GM20000 (cell line): ENCODE data around the gene GSG1L.

Experiments used
- DNase-seq: peaks from one replicate; pipeline ENCODE4 v3.0.0; 2012; ENCODE audit warnings: low spot score
- TF ChIP-seq, protein P1 (sequence below): IDR thresholded peaks from 2 replicates; pipeline ENCODE4 v1.5.1; 2012; ENCODE audit warnings: mild to moderate bottlenecking, control low read depth; ENCODE audit errors: extremely low read depth, missing control alignments

The GSG1L gene

DNA sequence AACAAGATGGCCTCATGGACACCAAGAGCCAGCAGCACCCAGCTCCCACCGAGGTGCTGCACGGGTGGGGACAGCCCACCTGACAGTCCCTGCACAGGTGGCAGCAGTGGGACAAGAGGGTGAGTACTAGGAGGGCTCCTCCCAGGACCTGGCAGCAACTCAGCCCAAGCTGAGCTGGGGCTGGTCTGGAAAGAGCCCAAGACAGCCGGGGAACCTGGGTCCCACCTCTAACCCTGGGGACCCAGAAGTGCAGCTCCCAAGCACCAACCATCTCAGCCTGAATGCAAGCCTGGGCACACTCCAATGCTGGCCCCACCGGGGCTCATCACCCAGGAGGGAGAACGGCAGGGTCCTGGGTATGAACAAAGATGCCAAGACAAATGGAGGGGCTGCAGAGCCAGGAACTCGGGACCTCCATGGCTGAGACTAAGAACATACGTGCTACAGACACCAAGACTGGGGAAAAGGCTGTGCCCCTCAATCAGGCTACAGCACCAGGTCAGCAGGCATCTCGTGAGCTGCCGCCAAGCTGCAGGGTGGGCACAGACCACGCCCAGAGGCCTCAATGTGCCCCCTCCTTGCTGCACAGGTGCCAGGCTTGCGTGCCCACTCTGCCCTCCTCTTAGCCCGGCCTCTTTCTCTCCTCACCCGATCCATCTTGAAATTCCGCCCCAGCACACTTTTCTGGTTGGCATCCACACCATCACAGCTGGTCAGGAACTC, 37.5 kb upstream of the GSG1L start:
- TF ChIP-seq, protein P1, sequence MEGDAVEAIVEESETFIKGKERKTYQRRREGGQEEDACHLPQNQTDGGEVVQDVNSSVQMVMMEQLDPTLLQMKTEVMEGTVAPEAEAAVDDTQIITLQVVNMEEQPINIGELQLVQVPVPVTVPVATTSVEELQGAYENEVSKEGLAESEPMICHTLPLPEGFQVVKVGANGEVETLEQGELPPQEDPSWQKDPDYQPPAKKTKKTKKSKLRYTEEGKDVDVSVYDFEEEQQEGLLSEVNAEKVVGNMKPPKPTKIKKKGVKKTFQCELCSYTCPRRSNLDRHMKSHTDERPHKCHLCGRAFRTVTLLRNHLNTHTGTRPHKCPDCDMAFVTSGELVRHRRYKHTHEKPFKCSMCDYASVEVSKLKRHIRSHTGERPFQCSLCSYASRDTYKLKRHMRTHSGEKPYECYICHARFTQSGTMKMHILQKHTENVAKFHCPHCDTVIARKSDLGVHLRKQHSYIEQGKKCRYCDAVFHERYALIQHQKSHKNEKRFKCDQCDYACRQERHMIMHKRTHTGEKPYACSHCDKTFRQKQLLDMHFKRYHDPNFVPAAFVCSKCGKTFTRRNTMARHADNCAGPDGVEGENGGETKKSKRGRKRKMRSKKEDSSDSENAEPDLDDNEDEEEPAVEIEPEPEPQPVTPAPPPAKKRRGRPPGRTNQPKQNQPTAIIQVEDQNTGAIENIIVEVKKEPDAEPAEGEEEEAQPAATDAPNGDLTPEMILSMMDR, result no peak
- no peak for DNase-seq

DNA sequence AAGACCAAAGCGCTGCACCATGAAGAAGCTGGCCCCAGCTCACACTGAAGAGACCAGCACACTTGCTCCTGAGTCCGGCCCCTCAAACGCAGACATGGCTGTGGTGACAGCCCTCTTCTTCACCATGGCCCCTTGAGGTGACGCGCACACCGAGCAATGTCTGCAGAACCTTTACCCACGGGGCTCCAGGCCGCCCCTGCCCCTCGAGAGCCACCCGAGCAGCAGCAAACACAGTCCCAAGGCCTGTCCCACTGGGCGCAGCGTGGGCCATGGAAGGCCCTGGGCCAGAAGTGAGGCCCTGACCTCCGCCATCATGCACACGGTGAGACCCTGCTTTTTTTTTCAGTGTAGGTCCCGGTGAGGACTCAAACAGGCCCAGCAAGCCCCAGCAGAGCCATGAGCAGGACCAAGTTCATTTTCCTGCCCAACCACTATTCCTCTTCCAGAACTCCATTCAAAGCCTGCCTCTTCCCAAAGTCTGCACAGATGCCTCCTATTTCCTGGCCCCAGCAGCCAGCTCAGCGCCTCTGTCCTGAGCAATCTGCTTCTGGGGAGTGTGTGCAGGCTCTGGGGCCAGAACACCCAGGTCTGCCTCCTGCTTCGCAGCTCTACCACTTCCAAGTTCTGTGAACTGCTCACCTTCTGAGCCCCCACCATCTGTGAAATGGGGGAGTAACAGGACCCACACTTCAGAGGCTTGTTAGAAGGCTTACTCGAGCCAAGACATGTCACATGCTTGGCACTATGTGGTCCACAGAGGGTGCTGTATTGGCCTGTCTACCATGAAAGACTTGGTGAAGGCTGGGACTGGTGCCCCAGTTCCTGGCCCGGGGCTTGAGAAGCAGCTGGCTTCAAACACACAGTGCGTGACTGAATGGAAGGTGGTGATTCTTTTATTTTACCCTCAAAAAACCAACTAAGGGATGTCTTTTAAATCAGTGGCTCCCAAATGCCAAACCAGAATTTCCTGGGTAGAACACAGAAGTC, 35.7 kb upstream of the GSG1L start:
- TF ChIP-seq, protein P1, result no peak
- DNase-seq, result no peak

- DNase-seq, result no peak
- TF ChIP-seq, protein P1, result no peak
Observed at GRCh38 chr16:28098171-28098958, 34.9 kb upstream of the GSG1L start.

GRCh38 chr16:28096983-28097899, 33.7 kb upstream of the GSG1L start:
- DNase-seq, result no peak
- TF ChIP-seq, protein P1, result no peak

- no peak for DNase-seq
- TF ChIP-seq, protein P1, result no peak
Observed at GRCh38 chr16:28093385-28093725, 29.8 kb upstream of the GSG1L start.

DNA sequence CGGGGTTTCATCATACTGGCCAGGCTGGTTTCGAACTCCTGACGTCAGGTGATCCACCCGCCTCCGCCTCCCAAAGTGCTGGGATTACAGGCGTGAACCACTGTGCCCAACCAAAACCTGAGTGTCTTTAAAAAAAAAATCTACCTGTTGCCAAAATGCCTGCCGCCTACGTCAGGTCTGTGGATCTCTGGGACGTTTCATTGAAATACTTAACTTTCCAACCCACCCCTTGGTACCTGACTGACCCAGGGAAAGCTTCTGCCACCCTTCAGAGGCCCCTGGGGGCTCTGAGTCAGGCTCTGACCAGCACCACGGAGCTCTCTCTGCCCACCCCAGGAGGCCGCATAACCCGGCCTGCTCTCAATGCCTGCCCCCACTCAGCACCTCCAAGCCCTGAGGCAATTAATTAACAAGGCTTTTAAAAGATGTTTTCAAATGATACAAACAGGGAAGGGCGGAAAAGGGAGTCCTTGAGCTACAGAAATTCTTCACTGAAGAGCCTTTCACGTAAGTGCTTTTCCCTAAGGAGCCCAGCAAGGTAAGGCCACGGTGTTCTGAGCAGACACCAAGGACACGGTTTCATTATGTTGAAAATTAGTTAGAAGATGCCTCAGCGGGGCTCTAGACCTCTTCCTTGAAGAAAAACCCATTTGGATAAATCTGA, 29.3 kb upstream of the GSG1L start:
- TF ChIP-seq, protein P1, result no peak
- DNase-seq, result no peak
